GM18511 (cell line): Measurements from ENCODE around the gene SLC12A5.
A peak's percentile ranks its signal among the peaks of the same experiment; 100 is the strongest.
"Not testable (repeated sequence)": the region's sequence is repeated elsewhere in the genome, so short reads cannot be mapped to it uniquely, and the experiment has no call there.

Experiments
- ATAC-seq: cut with Tn5 transposase; IDR thresholded peaks from one replicate; pipeline ENCODE4 v1.9.1; 2021; ENCODE audit warnings: mild to moderate bottlenecking, moderate library complexity; ENCODE audit not compliant: unreplicated experiment

SLC12A5 gene

DNA sequence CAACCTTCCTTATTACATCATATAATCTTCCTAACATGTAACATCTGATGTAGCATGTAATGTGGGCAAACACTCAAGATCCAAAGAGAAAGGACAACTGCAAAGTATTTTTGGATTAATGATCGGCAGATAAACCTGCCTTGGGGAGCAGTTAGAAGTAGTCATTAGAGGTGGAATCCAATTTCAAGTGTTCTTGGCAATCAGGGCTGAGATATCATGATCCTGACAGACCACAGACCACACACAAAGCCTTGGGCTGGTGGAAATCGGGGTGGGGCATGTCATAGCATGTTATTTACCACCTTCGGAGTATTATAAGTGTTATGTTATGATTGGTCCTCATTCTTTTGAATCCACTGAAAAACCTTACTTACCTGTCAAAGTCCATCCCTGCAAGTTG lies 44.4 kb downstream of the SLC12A5 start:
- no peak for ATAC-seq

GRCh38 chr20:46074006-46074405 lies 45.0 kb downstream of the SLC12A5 start:
- ATAC-seq = no peak

DNA sequence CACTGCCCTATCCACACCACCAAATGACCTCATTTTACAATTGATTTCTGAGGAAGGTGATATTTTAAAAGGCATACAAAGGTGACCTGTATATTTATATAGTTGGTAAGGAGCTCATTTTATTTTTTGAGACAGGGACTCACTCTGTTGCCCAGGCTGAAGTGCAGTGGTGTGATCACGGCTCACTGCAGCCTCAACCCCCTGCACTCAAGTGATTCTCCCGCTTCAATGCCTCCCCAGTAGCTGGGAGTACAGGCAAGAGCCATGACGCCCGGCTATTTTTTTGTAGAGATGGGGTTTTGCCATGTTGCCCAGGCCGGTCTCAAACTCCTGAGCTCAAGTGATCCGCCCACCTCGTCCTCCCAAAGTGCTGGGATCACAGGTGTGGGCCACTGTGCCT lies 47.8 kb downstream of the SLC12A5 start:
- ATAC-seq = no peak

- ATAC-seq = no peak
Measured at GRCh38 chr20:46077642-46078305, 48.8 kb downstream of the SLC12A5 start.

- no peak for ATAC-seq
Measured at GRCh38 chr20:46078954-46079353, 49.9 kb downstream of the SLC12A5 start.

- ATAC-seq = no peak
Measured at GRCh38 chr20:46081074-46081473, 52.1 kb downstream of the SLC12A5 start.

DNA sequence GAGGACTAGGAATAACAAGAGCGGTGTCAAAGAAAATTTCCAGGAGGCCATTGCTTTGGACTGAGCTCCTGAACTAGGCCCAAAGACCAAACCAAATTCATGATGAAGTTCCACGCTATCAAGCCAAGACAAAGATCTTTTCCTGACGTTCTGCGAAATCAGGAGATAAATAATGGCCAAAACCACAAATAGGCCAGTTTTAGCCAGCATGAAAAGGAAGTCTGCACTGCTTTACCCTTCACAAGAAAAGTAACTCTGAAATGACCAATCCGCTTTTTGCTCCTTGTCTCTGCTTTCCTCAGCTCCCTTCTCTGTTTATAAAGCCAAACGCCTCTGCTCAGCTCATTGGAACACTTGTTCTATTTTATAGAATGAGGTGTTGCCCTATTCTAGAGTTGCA lies 54.1 kb downstream of the SLC12A5 start:
- no peak for ATAC-seq

DNA sequence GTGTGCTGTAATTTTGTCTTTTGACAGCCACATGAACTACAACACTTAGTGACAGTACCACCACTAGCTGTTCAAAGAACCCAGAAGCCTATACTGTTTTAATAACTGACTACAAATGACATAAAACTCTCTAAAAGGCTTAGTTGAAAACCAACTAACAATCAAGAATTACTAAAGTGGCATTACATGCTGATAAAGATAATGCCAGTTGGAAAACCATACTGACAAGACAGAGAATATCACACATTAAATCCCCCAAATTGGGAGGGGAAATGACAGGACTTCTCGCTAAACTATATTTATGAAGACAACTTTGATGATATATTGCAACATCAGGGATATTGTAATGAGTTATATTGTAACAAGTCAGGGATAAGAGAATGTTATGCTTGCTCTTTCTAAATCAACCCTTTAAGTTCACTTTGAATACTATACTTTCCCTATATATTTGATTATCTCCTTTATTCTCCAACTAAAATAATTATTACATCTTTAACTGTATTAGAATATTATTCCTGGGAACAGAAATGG lies 54.6 kb downstream of the SLC12A5 start:
- no peak for ATAC-seq

DNA sequence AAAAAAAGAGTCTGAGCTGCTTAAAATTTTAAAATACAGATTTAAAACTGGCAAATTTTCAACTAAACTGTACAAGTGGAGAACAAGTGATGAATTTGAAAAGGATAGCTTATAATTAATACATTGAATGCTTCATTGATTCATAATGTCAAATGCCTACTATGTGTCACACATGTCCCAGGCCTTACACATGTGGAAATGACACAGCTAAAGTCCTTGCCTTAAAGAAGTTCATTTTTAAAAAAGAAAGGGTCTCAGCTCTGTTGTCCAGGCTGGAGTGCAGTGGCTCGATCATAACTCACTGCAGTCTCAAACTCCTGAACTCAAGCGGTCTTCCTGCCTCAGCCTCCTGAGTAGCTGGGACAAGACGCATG lies 55.8 kb downstream of the SLC12A5 start:
- no peak for ATAC-seq

GRCh38 chr20:46085179-46085851 lies 56.3 kb downstream of the SLC12A5 start:
- ATAC-seq = no peak

DNA sequence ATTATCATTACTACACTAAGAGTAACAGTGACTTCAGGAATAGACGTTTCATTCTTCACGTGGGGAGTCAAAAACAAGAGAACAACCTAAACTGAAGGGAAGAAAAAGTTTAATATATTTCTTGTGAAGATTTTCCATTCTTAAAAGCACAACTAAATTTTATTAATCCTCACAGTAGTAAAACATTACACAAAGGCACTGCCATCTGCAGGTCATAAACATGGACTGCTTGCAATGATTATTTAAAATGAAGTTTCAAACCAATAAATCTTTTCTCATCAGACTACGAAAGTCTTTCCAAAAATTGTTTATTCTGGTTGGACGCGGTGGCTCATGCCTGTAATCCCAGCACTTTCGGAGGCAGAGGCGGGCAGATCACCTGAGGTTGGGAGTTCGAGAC lies 58.1 kb downstream of the SLC12A5 start:
- ATAC-seq = no peak

DNA sequence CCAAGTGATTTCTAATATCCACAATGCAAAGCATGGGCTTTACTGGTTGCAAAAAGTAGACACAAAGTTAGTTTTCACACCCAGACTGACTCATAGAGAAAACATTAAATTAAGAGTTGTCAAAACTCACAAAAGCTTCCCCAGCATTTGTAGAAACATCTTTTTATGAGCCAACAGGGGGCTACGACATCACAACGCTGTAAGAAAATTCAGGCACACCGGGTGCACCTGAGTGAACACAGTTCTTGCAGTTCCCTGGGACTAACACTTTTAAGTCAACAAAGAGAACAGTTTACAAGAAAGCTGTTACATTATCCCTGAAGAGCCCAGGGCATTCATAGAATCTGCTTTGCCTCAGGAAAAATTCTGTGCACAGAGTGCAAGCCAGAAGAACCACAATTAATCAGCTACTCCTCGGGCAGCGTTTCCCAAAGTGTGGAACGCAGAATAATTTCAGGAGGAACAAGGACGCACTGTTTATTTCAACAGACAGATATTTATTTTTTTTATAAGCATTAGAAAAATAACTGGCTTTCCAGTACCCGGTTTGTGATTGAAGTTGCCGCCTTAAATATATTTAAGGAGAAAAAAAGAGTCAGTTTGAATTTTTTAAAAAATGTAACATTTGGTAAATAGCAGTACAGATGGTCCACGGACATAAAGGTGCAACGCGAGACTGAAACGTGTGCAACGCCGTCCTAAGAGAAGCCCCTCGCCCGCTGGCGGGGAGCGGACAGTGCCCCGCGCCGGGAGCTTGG lies 59.6 kb downstream of the SLC12A5 start:
- no peak for ATAC-seq

DNA sequence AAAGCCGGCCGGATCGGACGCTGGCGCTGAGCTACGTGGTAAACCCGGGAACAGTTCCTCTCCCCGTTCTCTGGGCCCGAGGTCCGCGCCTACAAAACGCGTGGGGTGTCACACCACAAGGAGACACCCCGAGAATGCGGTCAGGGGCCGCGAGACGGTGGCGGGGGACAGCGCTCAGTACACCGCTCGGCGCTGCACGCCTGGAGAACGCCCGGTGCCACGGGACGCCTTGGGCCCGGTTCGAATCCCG lies 60.1 kb downstream of the SLC12A5 start:
- peak; percentile 49 for ATAC-seq

- ATAC-seq = peak; percentile 87
Measured at GRCh38 chr20:46089417-46090388, 60.7 kb downstream of the SLC12A5 start, which contains the start of gene NCOA5. NCOA5 (minus strand) TSS chr20:46089962; CDS start chr20:46079424, 10,538 bp downstream.

GRCh38 chr20:46091622-46092535 lies 62.9 kb downstream of the SLC12A5 start:
- not testable (repeated sequence) for ATAC-seq

DNA sequence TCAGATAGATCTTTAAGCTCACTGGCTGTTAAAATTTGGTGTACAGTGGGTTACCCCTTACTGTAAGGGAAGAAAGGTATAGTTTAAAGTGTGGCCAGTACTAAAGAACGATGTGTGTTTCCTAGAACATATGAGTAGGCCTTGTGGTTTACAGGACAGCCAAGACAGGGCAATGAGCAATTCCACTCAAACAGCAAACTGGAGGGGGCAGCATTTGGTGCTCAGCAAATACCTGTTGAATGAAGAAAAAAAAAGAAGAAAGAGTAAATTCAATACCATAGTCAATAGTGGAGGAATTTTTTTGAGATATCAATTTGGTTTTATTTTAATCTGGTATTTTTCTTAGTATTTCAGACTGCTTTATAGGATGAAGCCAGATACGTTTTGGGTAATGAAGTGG lies 64.5 kb downstream of the SLC12A5 start:
- ATAC-seq = no peak

DNA sequence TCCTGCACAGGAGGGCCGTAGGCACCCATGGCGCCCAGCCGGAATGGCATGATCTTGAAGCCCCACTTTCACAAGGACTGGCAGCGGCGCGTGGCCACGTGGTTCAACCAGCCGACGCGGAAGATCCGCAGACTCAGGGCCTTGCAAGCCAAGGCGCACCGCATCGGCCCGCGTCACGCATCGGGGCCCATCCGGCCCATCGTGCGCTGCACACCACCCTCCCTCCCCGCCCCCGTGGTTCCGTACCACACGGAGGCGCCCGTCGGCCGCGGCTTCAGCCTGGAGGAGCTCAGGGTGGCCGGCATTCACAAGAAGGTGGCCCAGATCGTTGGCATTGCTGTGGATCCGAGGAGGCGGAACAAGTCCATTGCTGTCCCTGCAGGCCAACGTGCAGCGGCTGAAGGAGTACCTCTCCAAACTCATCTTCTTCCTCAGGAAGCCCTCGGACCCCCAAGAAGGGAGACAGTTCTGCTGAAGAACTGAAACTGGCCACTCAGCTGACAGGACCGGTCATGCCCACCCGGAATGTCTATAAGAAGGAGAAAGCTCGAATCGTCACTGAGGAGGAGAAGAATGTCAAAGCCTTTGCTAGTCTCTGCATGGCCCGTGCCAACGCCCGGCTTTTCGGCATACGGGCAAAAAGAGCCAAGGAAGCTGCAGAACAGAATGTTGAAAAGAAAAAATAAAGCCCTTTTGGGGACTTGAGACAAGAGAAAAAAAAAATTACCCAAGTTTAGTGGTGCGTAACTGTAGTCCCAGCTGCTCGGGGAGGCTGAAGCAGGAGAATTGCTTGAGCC lies 70.7 kb downstream of the SLC12A5 start:
- ATAC-seq = peak; percentile 51

DNA sequence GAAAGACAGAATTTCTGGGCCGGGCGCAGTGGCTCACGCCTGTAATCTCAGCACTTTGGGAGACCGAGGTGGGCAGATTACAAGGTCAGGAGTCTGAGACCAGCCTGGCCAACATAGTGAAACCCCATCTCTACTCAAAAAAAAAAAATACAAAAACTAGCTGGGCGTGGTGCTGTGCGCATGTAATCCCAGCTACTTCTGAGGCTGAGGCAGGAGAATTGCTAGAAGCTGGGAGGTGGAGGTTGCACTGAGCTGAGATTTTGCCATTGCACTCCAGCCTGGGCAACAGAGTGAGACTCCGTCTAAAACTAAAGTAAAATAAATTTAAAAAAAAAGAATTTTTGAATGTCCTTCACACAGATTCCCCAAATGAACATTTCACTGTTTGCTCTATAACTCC lies 71.4 kb downstream of the SLC12A5 start:
- ATAC-seq = not testable (repeated sequence)

DNA sequence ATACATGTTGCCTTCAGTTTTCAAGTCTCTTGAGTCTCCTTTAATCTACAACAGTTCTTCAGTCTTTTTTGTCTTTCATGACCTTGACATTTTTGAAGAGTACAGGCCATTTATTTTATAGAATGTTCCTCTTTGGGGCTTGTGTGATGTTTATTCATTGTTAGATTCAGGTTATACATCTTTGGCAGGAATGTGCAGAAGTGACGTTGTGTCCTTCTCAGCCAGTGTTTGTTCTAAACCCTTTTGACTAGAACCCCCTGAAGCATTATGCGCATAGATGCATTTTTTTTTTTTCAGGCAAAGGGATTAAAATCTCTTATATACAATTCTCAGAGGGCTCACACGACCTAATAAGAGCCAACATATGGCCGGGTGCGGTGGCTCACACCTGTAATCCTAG lies 72.0 kb downstream of the SLC12A5 start:
- ATAC-seq = no peak
